ENCODE measurements around the gene FANCI.

FANCI gene

DNA sequence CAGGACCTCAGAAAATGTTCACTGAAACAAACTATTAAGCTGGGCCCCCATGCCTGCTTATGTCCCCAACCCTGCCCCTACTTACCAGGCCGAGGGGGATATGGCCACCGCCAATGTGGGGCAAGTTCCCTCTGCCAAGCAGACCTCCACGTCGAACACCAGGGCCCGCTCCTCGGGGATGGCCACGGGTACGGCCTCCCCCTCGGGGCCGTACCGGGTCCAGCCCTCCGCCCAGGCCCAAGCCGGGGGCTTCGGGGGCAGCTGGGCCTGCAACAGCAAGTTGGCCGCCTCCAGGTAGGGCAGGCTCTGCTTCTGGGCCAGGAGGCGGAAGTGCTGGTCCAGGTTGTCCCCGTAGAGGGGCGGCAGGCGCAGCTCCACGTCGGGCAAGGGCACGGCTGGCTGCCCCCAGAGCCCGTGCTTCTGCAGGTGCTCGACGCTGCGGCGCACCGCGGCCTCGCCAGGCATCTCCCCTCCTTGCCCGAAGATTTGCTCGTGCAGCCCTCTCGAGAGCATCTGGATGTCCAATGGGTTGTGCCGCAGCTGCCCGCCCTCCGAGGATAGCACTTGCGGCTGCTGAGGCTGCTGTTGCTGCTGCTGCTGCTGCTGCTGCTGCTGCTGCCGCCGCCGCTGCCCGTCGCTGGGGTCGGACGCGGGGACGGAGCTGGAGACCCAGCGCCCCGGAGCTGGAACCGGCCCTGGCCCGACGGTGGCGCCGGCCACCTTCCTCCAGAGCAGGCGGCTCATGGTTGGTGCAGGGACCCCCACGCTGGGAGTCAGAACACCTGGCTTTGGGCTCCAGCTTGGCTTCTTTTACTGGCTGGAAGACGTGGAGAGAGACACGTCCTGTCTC lies 89.5 kb downstream of the FANCI start:
- no peak for DNase-seq (ENCODE audit: low read depth in 2 of 2)

DNA sequence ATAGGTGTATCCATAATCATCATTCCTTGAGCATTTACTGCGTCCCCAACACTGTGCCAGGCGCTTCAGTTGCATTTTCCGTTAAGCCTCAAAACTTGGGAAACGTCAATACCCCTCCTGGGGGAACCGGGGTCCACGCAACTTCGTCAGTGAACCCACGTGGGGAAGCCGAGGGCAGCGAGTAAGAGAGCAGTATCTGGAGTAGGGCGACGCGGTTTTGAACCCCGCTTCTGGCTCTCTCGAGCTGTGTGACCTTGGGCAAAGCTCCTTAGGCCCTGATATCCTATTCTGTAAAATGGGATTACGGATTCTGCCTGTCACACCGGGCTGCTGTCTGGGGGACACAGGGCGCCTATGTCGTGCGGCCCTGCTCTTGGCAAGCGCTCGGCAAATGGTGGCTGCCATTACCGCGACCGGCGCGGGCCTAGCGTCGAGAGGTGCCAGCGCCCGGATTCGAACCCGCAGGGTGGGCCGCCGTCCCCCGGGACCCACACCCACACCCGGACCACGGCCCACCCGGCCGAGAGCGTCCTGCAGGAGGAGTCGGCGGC lies 90.3 kb downstream of the FANCI start:
- no peak for DNase-seq (ENCODE audit: low read depth in 2 of 2)

DNA sequence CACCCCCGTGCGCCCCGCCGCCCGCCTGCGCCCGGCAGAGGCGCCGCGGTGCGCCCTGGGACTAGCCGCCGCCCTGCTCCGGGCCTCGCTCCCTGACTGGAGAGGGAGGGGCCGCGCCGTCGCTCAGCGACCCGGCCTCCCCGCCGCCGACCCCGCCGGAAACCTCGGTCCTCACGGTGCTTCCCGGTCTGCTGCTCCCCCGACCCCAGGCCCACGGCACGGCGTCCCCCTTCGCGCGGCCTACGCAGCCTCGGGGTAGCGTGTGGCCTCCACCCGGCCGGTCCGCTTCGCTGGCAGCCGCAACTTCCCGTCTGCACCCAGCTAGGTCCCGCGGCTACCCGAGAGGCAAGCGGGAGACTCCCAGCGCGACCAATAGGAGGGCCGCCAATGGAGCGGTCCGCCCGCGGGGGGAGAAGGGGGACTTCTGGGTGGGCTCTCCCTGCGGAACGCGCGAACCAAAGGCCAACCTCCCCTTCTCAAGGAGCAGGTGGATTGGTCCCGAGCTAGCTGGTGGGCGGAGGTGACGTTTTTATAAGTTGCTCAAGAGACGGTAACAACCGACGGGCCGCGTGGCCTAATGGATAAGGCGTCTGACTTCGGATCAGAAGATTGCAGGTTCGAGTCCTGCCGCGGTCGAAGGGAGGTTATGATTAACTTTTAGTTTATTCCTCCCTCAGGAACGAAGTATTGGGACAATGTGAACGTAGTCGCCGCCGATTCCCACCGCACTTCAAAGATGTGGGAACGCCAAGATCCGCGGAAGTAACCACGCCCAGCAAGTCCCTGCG lies 90.9 kb downstream of the FANCI start, which contains the start of gene POLG:
TSS of gene POLG (minus strand) at position 315 of the 788 bp plus-strand sequence. CDS start 1,070 bp downstream, outside the sequence.
- peak; percentile 97 for DNase-seq (ENCODE audit: low read depth in 2 of 2)

DNA sequence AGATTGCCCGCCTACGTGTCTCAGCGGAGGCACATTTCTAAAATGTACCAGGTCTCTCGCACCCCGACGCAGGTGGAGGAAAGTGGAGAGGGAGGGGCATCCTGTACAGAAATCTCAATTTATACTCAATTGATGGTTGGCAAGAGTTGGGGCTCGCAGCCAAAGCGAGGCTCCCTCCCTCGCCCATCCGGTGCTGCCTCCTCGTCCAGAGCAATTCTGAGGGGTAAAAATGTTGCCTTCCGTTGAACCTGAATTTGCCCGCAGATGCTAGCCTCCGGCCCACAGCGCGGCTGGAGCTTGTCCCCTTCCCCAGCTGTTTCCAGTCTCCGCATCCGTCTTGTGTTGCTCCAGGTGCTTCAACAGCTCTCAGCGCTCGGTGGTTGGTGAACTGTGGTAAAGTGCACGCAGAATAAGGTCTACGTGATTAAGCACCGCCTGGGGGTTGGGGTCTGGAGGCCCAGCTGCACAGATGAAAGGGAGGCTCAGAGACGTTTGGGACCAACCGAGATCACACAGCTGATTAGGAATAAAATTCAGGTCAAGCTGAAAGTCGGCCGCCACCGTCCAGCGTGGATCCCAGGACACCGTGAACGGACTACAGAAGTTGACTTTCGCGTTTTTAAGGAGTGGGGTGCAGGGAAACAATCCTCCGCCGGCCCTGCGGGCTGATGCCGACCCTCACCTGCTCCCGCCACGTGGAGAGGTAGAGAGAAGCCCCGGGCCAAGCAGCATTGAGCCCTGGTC lies 91.7 kb downstream of the FANCI start:
- no peak for DNase-seq (ENCODE audit: low read depth in 2 of 2)

DNA sequence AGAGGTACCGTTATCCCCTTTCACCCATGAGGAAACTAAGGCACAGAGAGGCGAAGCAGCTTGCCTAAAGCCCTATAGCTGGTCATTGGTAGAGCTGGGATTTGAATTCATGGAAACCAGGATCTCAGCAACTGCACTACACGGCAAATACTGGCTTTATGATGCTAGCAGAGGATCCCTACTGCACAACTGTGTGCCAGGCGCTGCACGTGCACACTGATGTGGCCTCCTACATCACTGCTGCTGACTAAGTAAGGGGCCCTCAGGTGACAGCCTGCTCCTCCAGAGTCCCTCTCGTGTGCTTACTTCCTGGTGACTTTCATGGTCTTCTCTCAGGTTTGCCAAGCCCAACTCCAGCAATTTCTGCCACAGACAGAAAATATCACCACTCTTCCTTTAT lies 94.3 kb downstream of the FANCI start:
- DNase-seq (ENCODE audit: low read depth in 2 of 2): no peak

DNA sequence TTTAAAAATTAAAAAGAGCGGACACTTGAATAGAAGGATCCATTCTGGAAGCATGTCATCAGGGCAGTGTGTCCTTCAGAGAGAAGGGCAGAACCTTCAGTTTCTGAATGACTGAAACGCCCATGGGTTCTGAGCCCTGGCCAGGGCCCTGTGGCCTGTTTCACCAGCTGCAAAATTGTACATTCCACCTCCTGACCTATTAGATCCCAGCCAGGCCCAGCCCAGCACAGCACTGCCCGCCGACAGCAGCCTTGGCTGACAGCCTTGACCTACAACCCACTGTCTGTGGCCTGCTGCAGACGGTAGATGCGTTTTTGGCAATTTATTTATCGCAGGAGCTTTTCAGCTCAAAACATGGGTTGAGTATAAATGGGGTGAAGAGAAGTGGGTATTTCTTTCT lies 96.8 kb downstream of the FANCI start:
- no peak for DNase-seq (ENCODE audit: low read depth in 2 of 2)

DNA sequence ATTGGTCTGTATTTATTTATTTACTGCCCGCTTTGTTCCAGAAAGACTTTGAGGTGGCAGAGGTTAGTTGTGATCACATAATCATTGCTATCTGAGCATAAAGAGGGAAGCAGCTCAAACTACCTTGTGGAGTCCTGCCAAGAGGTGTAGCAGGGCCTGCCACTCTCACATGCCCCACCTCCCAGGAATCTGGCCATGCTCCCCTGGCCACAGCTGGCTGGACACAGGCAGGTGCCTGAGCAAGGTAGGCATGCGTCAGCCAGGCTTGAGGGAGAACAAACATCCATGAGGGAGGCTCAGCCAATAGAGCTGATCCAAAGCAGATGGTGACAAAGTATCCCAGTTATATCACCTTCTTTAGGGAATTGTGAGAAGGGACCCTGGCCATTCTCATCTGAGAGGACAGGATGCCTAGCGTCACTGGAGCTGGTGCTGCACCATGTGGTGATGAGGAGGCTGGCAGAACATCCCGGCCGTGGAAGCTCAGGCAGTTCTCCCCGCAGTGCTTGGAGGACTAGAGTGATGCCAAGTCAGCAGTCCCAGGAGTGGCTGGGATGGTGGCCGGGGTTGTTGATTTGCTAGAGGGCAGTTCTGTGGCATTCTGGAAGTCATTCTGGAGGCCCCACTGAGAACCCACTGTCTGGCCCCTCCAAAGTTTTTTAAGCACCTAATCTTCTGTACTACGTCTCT lies 97.7 kb downstream of the FANCI start:
- no peak for DNase-seq (ENCODE audit: low read depth in 2 of 2)

DNA sequence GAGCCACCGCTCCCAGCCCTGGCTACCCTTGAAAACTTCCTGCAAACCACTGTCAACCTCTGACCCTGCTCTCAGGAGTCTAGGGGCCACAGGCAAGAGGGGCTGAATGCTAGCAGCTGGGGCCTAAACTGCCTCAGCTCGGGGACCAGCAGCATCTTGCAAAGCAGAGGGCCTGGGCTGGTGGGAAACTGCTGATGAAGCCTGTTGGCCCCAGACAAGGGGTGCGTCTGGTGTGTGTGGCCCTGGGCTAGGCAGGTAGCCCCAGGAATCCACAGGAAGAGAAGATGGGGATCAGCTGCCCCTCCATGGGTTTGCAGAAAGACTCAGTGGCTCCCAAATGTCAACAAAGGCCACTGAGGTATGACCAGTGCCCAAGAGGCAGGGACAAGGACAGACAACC lies 99.1 kb downstream of the FANCI start:
- DNase-seq (ENCODE audit: low read depth in 2 of 2): no peak

DNA sequence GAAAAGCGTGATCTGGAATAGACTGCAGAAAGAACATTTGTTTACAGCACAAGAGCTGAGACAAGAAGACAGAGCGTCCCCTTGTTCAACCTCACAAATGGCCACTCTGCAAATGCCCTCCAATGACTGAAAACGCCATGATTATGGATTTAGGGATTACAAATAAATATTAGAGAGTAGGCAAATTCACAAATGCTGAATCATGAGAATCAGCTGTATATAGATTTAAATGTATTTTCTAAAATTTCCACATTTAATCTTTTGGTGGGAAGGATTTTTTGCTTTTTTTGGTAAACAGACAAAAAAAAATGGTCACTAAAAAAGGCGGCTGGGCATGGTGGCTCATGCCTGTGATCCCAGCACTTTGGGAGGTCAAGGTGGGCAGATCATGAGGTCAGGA lies 101.5 kb downstream of the FANCI start:
- no peak for DNase-seq (ENCODE audit: low read depth in 2 of 2)

DNA sequence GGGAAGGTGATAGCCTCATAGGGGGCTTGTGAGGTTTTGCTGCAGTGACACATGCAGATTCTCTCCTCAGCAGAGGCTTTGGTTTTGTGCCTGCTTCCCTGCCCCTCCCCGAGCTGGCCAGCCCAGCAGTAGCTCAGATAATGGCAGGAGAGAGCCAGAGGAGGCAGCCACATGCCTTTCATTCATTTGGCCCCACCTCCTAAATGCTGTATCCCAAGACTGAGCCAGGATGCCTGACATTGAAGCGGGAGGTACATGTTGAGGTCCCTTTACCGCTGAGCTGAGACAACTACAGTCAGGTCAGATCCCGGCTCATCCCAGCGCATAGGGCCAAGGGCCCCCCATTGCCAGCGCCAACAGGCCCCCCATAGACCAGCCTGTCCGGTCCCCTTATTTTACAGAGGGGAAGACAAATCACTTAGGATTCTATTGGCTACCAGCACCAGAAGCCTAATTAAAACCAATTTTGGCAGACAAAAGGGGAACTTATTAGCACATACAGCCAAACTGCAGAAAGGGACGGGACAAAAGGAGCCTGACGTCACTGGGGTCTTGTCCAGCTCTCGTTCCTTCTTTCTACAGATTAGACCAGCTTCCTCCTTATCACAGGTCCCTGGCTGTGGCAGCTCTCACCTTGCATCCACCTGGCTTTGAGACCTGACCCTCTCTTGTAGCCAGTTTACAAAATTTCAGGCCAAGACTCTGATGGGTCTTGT lies 102.9 kb downstream of the FANCI start:
- DNase-seq (ENCODE audit: low read depth in 2 of 2): no peak

DNA sequence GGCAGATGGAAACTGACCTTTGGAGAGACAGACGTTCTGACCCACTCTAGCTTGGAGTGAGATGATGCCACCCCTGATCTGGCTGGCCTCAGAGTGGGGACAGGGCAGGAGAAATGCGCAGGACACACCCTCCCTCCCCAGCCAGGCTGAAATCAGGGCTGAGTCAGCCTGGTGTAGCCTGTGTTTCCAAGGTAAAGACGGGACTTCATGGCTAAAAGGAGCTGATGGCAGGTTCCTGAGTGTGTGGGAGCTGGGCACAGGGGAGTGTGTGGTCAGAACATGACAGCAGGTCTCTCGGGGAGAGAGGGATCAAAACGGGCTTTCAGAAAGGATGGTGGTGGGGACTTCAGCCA lies 105.4 kb downstream of the FANCI start:
- no peak for DNase-seq (ENCODE audit: low read depth in 2 of 2)

DNA sequence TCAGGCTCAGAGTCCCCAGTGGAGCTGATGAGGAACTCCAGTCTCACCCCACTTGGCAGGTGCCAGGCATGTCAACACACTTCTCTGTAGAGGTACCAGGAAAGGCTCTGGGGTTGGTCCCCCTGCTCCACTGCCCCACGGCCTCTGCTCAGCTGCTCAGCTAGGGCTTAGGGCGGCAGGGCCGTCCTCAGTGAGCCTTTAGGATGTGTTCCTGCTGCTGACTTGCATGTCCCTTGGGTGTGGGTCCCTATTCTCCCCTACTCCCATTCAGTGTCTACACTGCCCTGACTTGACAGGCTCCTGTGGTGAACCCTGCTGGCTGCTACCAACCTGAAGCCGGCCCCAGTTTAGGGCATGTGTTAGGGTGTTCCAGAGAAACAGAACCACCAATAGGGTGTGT lies 108.7 kb downstream of the FANCI start:
- no peak for DNase-seq (ENCODE audit: low read depth in 2 of 2)

DNA sequence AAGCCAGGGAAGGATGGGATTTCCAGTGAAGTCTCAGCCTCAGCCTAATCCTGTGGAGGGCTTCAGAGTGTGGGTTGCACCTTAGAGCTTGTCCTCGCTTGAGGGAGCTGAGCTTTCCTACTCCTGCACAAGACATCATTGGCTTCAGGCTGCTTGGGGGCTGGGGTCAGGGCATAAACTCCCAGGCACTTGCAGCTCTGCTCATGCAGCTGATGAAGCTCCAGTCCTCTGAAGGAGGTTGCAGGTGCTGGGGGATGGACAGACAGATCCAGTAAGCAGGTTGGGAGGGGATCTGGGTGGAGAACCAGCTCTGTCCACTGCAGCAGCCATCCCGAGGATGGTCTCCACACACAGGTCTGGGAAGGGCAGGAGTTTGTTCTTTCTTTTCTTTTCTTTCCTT lies 110.2 kb downstream of the FANCI start:
- DNase-seq (ENCODE audit: low read depth in 2 of 2): no peak

DNA sequence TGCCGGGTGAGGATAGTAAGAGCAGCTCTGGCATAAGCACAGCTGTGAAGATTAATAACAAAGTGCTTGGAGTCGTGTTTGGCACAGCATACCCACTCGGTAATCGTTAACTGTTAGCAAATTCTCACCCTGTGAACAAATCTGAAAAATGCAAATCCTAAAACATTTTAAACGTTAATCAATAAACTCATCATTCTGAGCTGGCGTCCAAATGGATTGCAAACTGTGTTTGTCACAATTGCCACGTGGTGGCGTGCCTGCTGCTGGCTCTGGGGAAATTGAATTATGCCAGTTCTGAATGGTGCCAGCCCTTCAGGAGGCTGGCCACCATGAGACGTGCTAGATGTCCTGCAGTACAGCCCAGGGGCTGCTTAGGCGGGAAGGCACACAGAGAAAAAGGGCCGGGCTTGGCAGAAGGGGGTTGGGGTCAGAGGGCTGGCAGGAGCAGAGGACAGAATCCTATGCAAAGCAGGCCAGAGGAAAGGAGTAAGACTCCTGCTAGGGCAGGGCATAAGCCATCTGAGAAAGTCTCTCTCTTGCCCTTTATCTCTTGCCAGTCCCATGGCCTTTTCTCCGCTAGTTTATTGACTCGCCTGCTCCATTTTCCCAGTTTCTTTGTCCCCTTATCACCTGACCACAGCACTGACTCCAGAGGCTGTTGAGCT lies 113.0 kb downstream of the FANCI start:
- DNase-seq (ENCODE audit: low read depth in 2 of 2): no peak

DNA sequence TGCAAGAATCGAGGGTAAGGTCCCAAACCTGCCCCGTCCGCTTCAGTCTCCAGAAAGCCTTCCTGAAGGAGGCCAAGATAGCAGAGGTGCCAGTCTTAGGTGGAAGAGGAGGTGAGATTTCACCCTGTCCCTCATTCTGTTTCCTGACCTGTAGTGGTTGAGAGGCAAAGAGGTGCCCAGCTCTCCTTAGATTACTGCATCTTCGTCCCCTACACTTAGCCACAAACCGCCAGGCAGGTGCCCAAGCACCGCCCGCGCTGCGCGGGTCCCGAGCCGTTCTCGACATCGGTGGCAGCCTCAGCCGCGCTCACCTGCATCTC lies 114.6 kb downstream of the FANCI start:
- no peak for DNase-seq (ENCODE audit: low read depth in 2 of 2)

DNA sequence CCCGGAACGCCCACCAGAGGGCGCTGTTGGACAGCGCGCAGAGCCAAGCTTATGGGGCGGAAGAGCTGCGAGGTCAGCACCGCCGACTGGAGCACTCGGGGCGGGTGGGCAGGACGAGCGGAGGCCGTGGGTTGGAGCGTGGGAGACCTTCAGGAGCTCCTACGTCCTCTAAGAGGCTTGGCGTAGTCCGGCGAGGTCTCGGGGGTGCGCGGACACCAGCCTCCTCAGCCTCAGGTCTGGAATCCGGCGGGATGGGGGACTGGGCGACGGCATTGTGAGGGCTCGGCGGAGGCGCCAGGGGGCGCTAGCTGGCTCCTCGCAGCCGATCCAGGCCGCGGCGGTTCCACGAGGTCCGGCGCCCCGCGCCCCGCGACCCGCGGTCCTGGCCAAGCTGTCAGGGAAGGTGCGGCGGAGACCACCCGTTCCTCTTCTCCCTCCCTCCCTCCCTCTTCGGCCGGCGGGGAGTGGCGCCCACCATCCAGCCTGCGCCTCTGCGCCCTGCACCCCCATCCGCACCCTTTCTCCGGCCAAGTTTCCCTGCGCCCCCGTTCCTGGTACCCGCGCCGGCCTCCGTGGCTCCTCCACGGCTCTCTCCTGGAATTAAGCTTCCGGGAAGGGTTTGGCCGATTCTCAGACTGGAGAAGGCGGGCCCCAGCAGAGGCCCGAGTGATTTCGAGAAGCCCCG lies 115.1 kb downstream of the FANCI start:
- DNase-seq (ENCODE audit: low read depth in 2 of 2): peak; percentile 75 to 79

DNA sequence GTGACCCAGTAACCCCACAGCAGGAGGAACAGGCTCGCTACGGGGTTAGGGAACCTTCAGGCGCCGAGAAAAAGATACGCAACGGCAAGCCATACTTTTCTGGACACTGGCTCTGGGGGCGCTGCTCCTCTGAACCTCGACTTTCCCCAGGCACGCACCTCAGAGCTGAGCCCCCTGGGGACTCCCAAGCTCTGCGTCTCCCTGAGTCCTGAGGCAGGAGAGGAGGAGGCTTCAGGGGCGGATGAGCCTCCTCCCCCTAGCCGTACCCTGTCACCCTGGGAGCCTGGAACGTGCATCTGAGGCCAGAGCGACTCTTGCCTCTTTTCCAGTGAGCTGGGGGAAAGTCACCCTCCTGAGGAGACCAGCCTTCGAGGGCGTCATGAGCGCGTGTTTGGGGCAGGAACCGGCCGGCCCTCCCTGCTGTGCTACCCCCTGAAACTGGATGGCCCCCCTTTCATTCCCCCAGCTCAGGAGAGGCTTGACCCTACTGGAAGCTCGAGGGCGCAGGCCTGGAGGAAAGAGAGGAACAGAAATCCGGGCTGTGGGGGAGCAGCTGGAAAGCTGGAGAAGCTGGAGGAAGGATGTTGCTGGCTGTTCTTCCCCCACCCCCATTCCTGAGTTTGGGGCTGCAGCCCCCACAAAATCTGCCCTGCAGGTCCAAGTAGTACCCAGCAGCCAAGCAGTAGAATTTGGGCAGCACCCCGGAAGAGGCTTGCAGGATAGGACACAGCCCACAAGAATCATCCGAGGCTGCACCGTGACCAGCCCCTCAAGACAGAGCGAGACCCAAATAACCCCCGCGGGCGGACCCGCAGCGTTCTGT lies 115.9 kb downstream of the FANCI start:
- no peak for DNase-seq (ENCODE audit: low read depth in 2 of 2)

DNA sequence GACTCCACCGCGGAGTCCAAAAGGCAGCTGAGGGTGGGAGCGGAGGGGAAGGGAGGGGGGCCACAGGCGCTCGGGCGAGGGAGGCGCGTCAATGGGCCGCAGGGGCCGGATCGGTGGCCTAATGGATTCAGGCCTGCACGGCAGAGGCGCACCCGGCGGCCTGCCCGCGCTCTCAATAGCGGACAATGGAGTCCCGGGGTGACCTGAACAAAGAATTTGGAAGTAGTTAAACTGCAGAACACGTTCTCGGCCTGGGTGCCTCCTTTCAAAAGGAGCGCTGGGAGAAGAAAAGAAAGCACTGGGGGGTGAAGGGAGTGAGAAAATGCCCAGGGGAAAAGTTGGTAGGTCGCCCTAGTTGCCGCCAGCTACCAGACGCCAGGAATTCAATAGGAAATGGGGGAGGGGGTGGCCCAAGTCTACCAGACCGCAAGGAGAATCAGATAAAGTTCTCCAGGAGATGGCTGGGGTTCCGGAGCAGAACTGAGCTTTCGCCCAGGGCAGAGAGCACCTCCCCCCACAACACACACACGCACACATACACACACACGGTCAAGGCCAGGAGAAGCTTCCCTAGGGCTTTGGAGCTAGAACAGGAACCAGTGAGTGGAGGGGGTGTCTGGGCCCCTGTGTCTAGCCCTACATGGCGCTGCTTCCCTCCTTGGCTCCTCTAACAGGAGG lies 116.7 kb downstream of the FANCI start:
- no peak for DNase-seq (ENCODE audit: low read depth in 2 of 2)
